ENCODE results near the gene FOXK2.

Gene FOXK2

DNA sequence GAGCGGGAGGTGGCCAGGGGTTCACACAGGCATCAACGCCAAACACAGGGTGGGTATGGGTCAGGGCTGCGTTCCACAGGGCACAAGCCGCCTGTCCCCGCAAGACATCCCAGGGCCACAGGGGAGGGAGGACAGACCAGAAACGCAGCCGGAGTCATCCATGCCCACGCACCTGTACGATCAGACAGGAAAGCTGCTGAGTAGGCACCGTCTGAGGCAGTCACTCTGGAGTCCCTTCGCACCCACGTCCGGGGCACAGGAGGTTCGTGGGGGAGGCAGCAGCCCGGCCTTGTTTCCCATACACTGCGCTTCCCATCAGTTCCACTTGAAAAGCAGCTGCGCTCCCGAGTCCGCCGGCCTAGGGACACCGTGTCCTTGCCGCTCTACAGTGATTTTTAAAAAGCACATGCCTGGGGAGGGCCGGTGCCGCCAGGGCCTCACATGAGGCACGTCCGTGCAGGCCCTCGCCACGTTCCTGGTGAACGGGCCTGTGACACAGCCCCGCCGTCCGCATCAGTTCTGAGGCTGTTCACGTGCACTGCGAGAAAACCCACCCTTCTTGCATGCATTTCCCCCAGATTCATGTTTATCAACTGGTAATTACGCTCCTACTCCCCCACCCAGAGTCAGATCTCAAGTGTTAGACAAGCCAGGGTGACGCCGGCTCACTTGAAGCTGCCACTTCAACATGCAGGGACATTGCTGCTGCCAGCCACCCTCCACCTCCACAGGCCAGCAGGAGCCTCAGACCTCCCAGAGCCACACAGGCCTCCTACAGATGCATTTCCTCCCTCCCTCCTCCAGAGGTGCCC lies 94.0 kb downstream of the FOXK2 start:
- DNase-seq: no peak

DNA sequence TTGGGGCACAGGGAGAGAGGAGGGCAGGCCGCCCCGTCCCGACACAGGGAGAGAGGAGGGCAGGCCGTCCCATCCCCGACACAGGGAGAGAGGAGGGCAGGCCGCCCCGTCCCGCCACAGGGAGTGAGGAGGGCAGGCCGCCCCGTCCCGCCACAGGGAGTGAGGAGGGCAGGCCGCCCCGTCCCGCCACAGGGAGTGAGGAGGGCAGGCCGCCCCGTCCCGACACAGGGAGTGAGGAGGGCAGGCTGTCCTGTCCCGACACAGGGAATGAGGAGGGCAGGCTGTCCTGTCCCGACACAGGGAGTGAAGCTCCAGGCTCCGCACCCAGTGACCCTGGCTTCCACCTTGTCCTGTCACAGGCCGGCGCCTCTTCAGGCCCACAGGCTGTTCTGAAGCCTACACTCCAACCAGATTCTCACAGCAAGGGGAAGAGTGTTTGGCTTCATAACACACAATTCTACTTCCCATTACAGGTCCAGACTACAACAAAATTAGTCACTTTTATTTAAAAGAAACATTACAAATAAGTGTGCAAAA lies 94.6 kb downstream of the FOXK2 start:
- no peak for DNase-seq

DNA sequence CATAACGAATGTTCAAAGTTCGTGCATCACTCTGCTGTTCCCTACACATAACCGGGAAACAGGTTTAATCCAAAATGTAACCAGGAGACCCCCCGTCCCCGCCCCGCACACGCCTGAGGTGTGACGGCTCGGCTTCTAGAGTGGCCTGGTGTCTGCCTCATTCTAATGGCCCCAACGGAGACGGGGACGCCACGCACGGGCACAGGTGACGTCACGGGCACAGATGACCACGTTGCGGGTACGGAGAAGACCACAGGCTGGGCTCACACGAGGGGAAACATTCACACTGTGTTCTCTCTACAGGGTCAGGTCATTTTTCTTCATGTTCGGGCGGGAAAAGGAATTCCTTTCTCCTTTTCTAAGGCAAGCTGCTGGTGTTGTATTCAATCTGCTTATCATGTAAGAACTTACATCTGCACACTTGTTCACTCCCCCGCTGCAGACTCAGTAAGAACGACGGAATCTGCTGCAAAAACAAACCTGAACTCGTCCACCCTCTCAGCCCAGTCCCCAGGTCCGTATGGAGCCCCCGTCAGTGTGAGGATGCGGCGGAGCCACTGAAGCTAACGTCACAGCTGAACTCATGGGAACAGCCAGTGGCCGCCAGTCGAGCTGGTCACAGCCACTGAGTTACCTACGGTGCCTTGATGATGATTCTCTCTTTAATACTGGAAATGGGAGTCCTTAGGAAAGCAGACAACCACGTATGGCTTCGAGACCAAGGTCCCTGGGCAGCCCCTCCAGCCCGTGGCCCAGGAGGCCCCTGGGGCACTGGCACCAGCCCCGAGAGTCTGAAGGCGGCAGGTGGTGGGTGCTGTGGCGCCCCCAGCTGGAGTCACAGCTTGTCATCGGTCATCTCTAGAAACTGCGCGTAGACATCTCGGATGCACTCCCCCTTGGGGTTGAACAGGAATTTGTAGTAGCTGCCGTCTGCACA lies 95.8 kb downstream of the FOXK2 start:
- no peak for DNase-seq

DNA sequence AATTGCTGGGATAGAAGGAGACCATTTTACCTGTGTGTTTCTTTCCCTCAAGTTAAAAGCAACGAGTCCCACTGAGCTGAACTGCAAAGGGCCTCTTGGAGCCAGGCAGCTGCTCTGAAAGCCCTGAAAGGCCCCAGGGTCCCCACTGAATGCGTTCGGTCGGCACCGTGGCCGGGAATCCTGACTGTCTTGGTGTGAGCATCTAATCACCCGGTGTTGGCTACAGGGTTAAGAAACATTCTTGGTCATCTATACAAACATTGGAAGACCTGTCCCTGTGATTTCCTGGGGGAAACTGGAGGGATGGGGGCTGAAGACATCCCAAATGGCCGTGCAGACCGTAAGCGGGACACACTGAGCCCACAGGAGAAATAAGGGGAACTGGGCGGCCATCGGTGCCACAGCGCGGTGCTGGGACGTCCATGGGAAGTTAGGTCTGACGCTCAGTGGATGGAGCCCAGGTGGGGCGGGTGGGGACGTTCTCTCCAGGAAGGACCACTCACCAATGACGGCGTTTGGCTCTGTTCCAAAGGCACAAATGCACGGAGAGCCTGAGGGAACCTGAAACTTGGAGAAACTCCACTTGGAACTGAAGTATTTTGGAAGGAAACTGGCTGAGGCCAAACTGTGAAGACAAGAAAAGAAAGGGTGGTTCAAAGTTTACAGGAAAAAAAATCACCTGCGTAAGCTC lies 96.6 kb downstream of the FOXK2 start:
- no peak for DNase-seq

DNA sequence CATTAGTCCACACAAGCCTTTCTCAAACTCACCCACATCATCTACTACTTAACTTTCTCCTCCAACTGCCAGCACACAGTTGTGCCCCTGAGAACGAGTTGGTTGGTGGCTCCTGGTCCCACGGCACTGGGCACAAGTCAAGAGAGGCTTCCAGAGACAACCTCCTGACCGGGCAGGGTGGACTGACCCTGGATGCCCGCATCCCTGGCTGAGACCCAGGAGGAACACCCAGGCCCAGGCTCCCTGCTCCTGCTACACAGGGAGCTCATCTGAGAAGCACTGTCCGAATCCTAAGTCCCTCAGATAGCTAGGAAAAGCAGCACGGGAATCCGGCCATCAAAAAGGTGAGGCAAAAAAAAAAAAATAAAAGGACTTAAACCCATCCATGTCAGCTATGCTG lies 99.7 kb downstream of the FOXK2 start:
- DNase-seq: no peak

DNA sequence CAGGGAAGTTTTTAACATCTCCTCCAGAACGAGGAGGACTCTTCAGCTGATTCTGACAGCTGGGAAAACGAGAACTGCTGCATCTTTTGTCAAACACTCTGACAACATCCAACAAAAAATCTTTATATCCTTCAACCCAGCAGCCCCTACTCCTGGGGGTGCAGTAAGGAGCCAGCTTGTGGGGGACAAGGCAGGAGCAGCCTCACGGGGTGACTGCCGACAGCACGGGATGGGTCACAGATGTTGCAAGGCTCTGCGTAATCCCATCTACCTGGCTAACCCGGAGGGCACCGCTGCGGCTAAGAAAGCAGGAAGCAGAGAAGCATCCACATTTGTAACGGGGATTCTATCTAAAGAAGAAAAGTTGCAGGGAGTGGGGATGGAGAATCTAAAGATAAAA lies 100.1 kb downstream of the FOXK2 start:
- DNase-seq: no peak

DNA sequence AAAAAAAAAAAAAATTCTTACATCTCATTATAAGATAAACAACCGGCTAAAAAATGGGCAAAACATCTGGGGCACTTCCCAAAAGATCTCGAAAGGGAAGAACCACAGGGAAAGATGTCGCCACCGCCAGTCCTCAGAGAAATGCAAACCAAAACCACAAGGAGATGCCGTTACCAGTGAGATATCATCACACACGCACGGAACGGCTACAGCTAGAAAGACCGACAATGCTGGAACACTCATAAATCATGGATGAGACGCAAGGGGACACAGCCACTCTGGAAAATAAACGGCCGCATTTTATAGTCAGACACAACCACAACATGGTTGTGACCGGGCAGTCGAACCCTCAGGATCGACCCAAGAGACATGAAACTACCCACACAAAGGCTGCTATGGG lies 104.2 kb downstream of the FOXK2 start:
- no peak for DNase-seq

DNA sequence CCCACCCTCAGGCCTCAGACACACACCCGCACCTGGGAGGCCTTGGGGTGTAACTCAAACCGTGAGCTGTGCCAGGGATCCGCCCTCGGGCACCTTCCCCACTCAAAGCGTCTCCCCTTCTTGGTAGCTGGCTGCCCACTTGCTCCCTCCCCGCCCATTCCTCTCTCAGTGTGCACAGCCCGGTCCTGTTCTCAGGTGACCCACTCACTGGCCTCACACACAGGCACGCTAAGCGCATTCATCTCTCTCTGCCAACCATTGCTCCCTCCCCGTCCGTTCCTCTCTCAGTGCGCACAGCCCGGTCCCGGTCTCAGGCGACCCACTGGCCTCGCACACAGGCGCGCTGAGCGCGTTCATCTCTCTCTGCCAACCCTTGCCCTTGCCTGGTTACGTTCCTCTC lies 107.9 kb downstream of the FOXK2 start:
- DNase-seq: no peak

DNA sequence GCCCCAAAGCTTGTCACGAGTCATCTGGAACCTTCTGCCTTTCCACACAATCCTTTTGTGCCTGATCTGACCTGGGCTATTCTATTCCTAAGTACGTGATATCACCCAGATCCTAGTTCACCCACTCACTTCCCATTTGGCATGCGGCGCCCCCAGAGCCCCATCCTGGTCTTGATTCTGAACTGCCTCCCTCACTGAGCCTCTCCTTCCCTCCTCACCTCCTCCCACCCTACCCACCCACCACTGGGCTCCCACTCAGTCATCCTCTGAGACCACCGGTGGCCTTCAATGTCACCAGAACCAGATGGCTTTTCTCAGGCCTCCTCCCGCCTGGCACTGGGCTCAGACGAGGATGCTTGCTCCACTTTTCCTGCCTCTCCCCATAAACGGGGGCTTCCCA lies 110.2 kb downstream of the FOXK2 start:
- no peak for DNase-seq

DNA sequence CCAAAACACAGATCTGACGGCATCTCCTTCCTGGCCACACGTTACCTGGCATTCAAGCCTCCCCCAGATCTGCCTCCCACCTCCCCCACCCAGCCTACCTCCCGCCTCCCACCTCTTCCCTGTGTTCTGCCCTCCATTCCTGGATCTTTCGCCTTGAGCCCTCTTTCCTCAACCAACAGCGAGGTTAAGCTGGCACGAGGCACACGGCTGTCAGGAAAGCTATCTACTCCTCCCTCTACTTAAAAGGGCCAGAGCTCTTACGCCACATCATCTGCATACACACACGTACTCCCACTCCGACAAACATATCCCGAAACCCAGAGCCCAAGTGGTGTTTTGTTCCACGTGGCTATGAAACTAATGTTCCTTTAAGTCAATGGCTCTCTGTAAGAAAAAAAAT lies 110.7 kb downstream of the FOXK2 start:
- no peak for DNase-seq

DNA sequence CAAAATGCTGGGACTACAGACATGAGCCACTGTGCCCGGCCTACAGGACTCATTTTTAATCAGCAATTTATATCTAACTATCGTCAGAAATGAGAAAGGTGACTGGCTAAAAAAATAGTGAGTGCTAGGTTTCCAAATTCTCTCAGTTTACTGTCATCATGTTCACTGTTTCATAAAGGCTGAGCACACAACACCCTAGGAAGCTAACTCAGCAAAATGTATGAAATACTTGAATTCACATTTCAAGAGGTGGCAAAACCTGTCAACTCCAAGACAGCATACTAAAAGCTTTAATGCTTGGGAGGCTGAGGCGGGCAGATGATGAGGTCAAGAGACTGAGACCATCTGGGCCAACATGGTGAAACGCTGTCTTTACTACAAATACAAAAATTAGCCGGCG lies 112.0 kb downstream of the FOXK2 start:
- DNase-seq: no peak

DNA sequence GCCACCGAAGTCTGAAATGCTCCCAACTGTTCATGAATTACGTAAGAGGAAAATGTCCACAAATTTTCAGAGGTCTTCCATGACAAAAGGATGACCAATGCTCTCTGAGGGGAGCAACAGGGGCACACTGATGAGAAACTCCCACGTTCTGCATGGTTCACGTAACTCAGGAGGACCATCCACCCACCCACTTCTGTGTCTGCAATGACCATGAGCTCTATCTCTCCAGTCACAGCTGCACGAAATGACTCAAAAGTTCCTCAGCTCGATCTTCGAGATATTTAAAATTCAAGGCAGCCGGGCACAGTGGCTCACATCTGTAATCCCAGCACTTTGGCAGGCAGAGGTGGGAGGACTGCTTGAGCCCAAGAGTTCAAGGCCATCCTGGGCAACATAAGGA lies 112.9 kb downstream of the FOXK2 start:
- DNase-seq: no peak

DNA sequence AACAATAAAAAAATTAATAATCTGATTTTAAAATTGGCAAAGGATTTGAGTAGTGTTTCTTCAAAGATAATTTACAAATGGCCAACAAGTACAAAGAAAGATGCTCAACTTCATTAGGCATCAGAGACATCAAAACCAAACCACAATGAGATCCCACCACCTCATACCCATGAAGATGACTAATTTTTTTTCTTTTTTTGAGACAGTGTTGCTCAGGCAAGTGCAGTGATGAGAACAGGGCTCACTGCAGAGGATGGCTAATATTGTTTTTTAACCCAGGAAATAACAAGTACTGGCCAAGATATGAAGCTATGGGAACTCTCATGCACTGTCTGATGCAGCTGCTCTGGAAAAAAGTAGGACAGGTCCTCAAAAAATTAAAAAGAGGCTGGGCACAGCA lies 113.8 kb downstream of the FOXK2 start:
- no peak for DNase-seq

DNA sequence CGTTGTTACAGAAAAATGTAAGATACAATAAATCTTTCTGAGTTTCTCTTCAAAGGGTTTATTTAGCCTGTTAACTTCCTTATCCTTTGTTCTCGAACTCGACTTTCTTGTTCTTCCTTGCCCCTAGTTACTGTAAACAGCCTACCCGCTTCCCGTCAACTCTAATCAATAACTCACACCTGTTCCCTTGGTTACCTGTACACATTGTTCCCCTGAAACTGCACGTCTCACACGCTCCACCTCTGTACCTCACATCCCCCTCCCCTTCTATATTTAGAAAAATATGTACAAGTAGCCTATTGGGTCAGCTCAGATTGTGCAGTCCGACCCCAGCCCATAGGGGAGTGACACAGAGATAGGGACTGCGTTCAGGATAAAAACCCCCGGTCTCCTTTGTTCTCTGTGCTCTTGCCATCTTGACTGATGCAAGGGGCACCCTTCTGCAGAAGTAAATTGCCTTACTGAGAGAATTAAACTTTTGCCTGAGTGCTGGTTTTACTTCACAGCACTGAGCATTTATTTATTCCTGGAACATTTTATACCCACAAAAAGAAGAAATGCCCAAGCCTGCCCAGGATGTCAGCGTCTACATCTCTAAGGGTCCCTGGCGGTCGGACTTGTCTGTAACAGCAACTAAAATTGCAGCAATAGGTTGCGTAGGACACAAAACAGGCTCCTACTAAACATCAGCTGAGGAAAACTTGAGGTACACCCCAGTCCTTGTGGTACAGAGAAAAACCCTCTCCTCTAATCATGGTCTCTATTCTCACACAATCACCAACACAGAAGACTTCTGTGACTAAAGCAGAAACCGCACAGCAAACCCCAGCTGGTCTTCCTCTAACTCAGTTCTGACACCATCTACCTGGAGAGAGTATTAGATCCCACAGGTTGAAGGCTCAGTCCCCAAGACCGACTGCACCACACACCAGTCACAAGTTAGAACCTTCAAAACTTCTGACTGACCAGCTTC lies 117.4 kb downstream of the FOXK2 start:
- DNase-seq: no peak

DNA sequence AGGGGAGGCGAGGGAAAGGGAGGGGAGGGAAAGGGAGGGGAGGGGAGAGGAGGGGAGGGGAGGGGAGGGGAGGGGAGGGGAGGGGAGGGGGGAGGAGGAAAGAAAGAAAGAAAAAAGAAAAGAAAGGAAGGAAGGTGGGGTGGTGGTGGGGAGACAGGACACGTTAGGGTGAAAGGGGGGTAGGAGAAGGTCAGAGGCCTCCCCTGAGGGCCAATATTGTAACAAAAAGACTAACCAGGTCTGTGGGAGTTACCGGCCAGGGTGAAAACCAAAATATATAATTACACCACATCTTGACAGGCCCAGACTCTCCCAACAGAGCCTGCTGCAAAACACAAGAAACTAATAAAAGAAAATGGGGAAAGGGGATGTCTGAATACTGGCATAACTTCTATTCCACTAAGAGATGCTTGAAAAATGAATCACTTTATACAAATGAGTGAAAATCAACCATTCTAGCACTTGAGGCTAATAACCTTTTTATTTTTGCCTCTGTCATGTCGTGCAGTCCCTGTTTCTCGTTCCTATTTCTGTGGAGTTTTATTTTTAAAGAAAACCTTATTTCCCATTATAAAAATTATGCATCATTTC lies 118.7 kb downstream of the FOXK2 start:
- no peak for DNase-seq

DNA sequence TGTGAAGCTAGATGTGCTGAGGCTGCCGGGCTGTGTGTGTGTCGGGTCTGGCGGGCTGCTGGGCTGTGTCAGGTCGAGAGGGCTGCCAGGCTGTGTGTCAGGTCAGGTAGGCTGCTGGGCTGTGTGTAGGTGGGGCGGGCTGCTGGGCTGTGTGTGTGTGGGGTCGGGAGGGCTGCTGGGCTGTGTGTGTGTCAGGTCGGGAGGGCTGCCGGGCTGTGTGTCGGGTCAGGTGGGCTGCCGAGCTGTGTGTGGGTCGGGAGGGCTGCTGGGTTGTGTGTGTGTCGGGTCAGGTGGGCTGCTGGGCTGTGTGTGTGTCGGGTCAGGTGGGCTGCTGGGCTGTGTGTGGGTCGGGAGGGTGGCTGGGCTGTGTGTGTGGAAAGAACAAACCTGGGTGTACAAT lies 120.1 kb downstream of the FOXK2 start:
- no peak for DNase-seq

DNA sequence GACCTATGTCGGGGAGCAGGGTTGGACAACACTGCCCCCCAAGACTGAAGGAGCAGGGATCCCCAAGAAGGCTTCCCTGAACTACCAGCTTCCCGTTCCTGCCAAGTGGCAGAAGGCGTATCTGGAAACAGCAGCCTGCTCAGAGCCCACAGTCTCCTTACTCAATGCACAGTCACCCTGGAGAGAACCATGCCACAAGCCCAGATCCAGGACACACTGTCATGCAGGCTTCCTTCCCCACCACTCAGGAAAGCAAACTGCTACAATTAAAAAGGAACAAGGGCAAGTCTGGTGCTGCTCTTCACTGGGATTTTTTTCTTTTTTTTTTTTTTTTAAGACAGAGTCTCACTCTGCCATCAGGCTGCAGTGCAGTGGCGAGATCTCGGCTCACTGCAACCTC lies 120.5 kb downstream of the FOXK2 start:
- no peak for DNase-seq

DNA sequence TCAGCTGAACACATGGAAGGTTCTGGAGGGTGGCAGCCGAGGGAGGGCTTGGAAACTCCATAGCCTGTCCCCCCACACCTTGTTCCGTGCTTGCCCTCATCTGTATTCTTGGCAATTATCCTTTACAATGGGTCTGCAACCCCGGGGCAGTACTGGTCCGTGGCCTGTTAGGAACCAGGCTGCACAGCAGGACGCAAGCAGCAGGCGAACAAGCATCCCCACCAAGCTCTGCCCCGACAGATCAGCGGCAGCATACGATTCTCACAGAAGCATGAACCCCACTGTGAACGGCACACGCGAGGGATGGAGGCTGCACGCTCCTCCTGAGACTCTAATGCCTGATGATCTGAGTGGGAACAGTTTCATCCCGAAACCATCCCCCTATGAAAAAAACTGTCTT lies 122.5 kb downstream of the FOXK2 start:
- DNase-seq: no peak

DNA sequence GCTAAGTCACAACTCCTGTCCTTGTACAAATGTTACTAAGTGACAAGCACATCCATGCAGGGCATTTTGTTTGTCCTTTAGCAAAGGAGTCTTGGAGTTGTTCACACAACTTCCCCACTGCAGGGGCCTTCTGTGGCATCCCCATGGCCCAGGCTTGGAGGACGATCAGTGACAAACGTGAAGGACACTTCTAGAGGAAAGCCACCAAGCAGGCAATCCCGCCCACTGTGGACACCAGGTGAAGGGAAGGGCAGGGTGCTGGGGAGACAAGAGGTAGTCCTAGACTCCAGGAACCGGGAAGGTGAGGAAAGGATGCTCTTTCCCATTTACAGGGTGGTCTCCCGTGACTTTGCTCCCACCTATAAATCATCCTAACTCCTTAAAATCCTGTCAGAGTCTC lies 124.6 kb downstream of the FOXK2 start:
- DNase-seq: no peak

DNA sequence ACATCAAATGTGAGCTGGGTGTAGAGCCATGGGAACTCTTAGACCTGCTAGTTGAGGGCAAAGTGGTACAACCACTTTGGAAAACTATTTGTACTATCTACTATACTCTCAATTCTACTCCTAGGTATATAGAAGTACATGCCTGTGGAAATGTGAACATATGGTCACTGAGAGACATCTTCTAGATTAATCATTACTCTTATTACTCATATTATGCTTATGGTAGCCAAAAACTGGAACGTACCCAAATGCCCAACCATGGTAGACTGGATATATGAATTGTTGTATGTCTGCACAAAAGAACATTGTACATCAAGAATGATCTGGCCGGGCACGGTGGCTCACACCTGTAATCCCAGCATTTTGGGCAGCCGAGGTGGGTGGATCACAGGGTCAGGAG lies 126.0 kb downstream of the FOXK2 start:
- no peak for DNase-seq

DNA sequence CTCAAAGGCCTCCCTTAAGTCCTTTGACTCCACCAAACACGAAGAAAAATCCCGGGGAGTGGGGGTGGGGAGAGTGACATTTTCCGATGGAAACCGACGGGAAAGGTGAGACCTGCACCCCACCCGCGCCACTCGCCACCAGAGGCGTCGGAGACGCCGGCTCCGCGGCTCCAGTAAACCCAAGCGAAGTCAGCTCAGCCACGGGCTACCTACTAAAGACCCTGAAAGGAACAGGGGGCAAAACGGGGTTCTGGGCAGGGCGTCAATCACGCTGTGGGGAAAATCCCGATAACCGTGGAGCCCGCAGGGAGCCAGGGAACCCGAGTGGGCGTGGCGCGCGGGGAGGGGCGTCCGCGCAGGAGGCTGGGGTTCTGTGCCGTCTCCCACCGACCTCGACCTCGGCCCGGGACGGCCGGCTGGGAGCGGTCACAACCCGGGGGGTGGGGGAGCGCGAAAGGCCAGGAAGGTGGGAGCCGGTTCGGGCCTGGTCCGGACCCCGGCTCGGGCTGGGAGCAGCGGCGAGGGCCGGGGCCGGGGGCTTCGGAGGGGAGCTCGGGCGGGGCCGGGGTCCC lies 128.1 kb downstream of the FOXK2 start:
- DNase-seq: peak; percentile 24
